ENCODE results near the gene CERCAM.

CERCAM gene

DNA sequence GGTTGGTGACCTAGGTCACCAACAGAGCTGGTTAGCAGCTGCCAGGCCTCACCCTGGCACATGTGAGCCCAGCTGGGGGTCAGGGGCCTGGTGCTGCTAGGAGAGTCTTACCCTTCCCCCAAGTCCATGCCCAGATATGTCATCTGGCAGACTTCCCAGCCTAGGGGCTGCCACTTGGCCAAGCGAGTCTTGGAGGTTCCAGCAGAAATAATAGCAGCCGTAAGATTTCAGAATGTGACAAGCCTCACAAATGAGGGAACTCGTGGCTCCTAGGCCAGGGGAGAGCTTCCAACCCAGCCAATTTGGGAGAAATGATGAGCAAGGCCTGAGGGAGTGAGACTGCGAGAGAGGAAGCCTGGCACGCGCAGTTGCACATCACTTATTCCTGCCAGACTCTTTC lies 38.4 kb upstream of the CERCAM start:
- Histone ChIP-seq H3K9me3 (ENCODE audit: insufficient read depth, low read length) (no peaks in the 10 kb centered on the region), H3K4me2 (ENCODE audit: low read depth, low read length, poor library complexity, severe bottlenecking) (no peak overlapping the region), H4K20me1 (ENCODE audit: low read depth, low read length) (no peaks in the 10 kb centered on the region), H3K27ac (ENCODE audit: low read depth, low read length) (no peak overlapping the region), H3K27me3 (ENCODE audit: low read length) (no peaks in the 10 kb centered on the region), H2AFZ (ENCODE audit: low read depth, low read length, severe bottlenecking) (no peak overlapping the region), H3F3A (ENCODE audit: insufficient read depth) (no peaks in the 10 kb centered on the region), H3K79me2 (ENCODE audit: insufficient read depth, low read length) (no peaks in the 10 kb centered on the region), H3K36me3 (ENCODE audit: low read length) (no peaks in the 10 kb centered on the region), H3K9me2 (replicated peaks; ENCODE audit: insufficient read depth, low read length) (no peaks in the 10 kb centered on the region), H3K9ac (ENCODE audit: low read length) (no peak overlapping the region), H3K4me3 (ENCODE audit: insufficient read depth, low read length, poor library complexity, severe bottlenecking) (no peak overlapping the region)
- TF ChIP-seq, protein P1, sequence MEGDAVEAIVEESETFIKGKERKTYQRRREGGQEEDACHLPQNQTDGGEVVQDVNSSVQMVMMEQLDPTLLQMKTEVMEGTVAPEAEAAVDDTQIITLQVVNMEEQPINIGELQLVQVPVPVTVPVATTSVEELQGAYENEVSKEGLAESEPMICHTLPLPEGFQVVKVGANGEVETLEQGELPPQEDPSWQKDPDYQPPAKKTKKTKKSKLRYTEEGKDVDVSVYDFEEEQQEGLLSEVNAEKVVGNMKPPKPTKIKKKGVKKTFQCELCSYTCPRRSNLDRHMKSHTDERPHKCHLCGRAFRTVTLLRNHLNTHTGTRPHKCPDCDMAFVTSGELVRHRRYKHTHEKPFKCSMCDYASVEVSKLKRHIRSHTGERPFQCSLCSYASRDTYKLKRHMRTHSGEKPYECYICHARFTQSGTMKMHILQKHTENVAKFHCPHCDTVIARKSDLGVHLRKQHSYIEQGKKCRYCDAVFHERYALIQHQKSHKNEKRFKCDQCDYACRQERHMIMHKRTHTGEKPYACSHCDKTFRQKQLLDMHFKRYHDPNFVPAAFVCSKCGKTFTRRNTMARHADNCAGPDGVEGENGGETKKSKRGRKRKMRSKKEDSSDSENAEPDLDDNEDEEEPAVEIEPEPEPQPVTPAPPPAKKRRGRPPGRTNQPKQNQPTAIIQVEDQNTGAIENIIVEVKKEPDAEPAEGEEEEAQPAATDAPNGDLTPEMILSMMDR (IDR thresholded peaks at IDR 0.05; ENCODE audit: insufficient read depth, low read length, poor library complexity, severe bottlenecking), result no peak
- TF ChIP-seq EZH2phosphoT487 (conservative IDR thresholded peaks at IDR 0.05; ENCODE audit: low read length), result no peak

DNA sequence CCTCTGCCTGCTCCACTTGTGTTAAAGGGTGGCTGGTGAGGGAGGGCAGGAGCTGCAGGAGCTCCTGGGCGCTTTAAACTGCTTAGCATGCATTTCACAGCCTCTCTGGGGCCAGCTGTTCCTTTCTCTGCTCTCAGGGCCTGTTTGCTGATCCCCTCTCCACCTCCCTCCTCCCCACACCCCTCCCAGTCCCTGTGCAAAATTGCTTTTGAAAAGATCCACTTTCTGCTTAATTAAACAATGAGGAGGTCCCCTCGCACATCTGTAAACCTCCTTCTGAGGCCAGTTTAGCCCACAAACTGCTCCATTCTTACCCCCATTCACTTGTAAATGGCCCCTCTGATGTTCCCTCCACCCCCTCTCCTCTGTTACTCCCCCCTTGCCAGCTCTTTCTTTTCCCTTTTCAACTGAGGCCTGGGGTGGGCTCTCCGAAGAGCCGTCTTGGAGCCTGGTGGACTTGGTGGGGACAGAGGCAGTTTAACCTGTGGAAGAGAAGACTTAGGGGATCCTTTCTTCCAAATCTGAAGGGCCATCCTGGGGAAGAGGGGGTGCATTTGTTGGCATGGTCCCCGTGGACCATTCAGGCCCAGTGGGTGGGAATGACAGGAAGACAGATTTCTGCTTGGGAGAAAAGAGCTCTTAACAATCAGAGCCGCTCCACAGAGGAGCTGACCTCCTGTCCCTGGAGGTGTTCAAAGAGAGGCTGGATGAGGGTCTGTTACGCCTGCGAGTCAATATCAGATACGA lies 37.5 kb upstream of the CERCAM start:
- TF ChIP-seq EZH2phosphoT487 (conservative IDR thresholded peaks at IDR 0.05; ENCODE audit: low read length), result no peak
- TF ChIP-seq, protein P1 (IDR thresholded peaks at IDR 0.05; ENCODE audit: insufficient read depth, low read length, poor library complexity, severe bottlenecking), result no peak
- H3K79me2 ChIP-seq (ENCODE audit: insufficient read depth, low read length), result no peaks in the 10 kb centered on the region
- H3K9me2 ChIP-seq (replicated peaks; ENCODE audit: insufficient read depth, low read length), result no peaks in the 10 kb centered on the region
- no peaks in the 10 kb centered on the region for H3K9me3 ChIP-seq (ENCODE audit: insufficient read depth, low read length)
- no peaks in the 10 kb centered on the region for H4K20me1 ChIP-seq (ENCODE audit: low read depth, low read length)
- no peaks in the 10 kb centered on the region for H3K27me3 ChIP-seq (ENCODE audit: low read length)
- H3K36me3 ChIP-seq (ENCODE audit: low read length), result no peaks in the 10 kb centered on the region
- no peak overlapping the region for H2AFZ ChIP-seq (ENCODE audit: low read depth, low read length, severe bottlenecking)
- no peak overlapping the region for H3K4me2 ChIP-seq (ENCODE audit: low read depth, low read length, poor library complexity, severe bottlenecking)
- no peaks in the 10 kb centered on the region for H3F3A ChIP-seq (ENCODE audit: insufficient read depth)
- no peak overlapping the region for H3K9ac ChIP-seq (ENCODE audit: low read length)
- no peak overlapping the region for H3K4me3 ChIP-seq (ENCODE audit: insufficient read depth, low read length, poor library complexity, severe bottlenecking)
- no peak overlapping the region for H3K27ac ChIP-seq (ENCODE audit: low read depth, low read length)

DNA sequence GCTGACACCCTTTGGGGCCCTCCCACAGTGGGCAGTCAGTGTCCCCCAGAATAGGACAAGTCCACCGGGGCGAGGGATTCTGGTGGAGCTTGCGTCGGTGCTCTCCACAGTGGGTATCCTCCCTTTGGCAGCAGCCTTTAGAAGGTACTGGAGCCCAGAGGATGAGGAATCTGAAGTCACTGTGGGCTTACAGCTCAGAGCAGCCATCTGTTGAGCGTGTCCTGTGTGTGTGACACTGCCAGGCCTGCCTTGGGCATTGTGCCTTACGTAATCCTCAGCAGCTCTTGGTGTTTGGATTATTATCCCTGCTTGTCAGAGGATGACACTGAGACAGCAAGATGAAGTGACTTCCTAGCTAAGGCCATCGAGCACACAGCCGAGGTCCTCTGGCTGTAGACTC lies 36.9 kb upstream of the CERCAM start:
- H4K20me1 ChIP-seq (ENCODE audit: low read depth, low read length), result no peaks in the 10 kb centered on the region
- H3K27ac ChIP-seq (ENCODE audit: low read depth, low read length), result no peak overlapping the region
- H3K9me2 ChIP-seq (replicated peaks; ENCODE audit: insufficient read depth, low read length), result no peaks in the 10 kb centered on the region
- no peak overlapping the region for H3K4me2 ChIP-seq (ENCODE audit: low read depth, low read length, poor library complexity, severe bottlenecking)
- H3K9me3 ChIP-seq (ENCODE audit: insufficient read depth, low read length), result no peaks in the 10 kb centered on the region
- H3K36me3 ChIP-seq (ENCODE audit: low read length), result no peaks in the 10 kb centered on the region
- no peak overlapping the region for H2AFZ ChIP-seq (ENCODE audit: low read depth, low read length, severe bottlenecking)
- H3K27me3 ChIP-seq (ENCODE audit: low read length), result no peaks in the 10 kb centered on the region
- TF ChIP-seq EZH2phosphoT487 (conservative IDR thresholded peaks at IDR 0.05; ENCODE audit: low read length), result no peak
- TF ChIP-seq, protein P1 (IDR thresholded peaks at IDR 0.05; ENCODE audit: insufficient read depth, low read length, poor library complexity, severe bottlenecking), result no peak
- no peaks in the 10 kb centered on the region for H3K79me2 ChIP-seq (ENCODE audit: insufficient read depth, low read length)
- no peak overlapping the region for H3K9ac ChIP-seq (ENCODE audit: low read length)
- no peak overlapping the region for H3K4me3 ChIP-seq (ENCODE audit: insufficient read depth, low read length, poor library complexity, severe bottlenecking)
- H3F3A ChIP-seq (ENCODE audit: insufficient read depth), result no peaks in the 10 kb centered on the region
